Ascending aorta (tissue), 2 donors: ENCODE results near the gene LDHD. TPM values are rescaled to one million over a fixed set of nuclear protein-coding genes. Genes with fewer than 3 reads are reported as not detected.
"Not testable (repeated sequence)": the region's sequence is repeated elsewhere in the genome, so short reads cannot be mapped to it uniquely, and the experiment has no call there.

Experiments used
- DNase-seq, 2 donors: peaks; one replicate each; pipeline ENCODE4 v3.0.0-alpha.2; 2019; ENCODE audit warnings: low spot score in 2 of 2
- H3K27ac ChIP-seq, 2 donors: fragments of 200-600 bp; sonication (generic); one replicate each; pipeline ENCODE4 v1.5.1; 2016 to 2017; ENCODE audit warnings: mild to moderate bottlenecking in 1 of 2
- H3K27me3 ChIP-seq: fragments of 200-600 bp; sonication (generic); one replicate; pipeline ENCODE4 v1.5.1; 2017
- H3K36me3 ChIP-seq, 2 donors: fragments of 200-600 bp; sonication (generic); one replicate each; pipeline ENCODE4 v1.5.1; 2016
- H3K4me1 ChIP-seq, 2 donors: fragments of 200-600 bp; sonication (generic); one replicate each; pipeline ENCODE4 v1.5.1; 2016 to 2017; ENCODE audit warnings: mild to moderate bottlenecking in 1 of 2
- H3K4me3 ChIP-seq, 2 donors: fragments of 200-600 bp; sonication (generic); one replicate each; pipeline ENCODE4 v1.5.1; 2016 to 2017; ENCODE audit warnings: mild to moderate bottlenecking in 1 of 2
- H3K9me3 ChIP-seq, 2 donors: fragments of 200-600 bp; sonication (generic); one replicate each; pipeline ENCODE4 v1.5.1; 2016
- intact Hi-C: fragments of 100-400 bp; cut with DNase I; formaldehyde crosslinking; loops from one replicate; pipeline ENCODE4 v1.15.1; 2023
- total RNA-seq: library from RNA; depleted of rRNA; stranded (reverse); fragments of >200 nt; gene quantifications from one replicate; pipeline ENCODE4 v1.1.0, GENCODE V29; 2016
- TF ChIP-seq, protein P1 (sequence below), 3 experiments: fragments of 200-600 bp in 2 of 3; fragments of 450-650 bp in 1 of 3; sonication (generic) in 2 of 3; IDR thresholded peaks; one replicate each; pipeline ENCODE4 v1.5.1; 2016 to 2019; ENCODE audit warnings: antibody characterized with exemption in 3 of 3, mild to moderate bottlenecking in 1 of 3, moderate library complexity in 1 of 3

Gene LDHD
- total RNA-seq, 1 donor from 2014 or later: 7.5 TPM

DNA sequence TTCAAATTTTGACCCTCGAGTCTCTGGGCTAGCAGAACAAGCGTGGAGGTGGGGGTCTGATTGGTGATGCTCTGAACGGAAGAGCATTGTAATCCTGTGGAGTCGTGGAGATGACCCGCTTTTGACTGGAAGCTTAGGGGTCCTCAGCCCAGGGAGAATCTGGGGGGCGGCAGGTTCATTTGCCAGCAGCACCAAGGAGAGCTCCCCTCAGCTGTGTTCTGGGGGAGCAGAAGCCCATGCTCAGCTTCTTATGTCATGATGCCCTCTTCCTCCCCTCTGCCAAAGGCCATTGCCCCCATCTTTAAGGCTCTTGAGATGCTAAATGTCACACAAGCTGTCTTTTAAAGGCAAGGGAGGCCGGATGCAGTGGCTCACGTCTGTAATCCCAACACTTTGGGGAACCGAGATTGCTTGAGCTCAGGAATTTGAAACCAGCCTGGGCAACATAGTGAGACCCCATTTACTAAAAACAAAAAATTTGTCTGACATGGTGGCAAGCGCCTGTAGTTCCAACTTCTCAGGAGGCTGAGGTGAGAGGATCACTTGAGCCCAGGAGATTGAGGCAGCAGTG lies 19.3 kb downstream of the LDHD start:
- Histone ChIP-seq H3K4me3 (no peak overlapping the region), H3K9me3 (no peaks in the 10 kb centered on the region), H3K27me3 (no peaks in the 10 kb centered on the region), H3K27ac (peak overlapping the region in 1 of 2 donors; percentile 16), H3K4me1 (peaks cover 0 to 10% of the 10 kb centered on the region in 2 donors), H3K36me3 (no peaks in the 10 kb centered on the region)
- TF ChIP-seq, protein P1, sequence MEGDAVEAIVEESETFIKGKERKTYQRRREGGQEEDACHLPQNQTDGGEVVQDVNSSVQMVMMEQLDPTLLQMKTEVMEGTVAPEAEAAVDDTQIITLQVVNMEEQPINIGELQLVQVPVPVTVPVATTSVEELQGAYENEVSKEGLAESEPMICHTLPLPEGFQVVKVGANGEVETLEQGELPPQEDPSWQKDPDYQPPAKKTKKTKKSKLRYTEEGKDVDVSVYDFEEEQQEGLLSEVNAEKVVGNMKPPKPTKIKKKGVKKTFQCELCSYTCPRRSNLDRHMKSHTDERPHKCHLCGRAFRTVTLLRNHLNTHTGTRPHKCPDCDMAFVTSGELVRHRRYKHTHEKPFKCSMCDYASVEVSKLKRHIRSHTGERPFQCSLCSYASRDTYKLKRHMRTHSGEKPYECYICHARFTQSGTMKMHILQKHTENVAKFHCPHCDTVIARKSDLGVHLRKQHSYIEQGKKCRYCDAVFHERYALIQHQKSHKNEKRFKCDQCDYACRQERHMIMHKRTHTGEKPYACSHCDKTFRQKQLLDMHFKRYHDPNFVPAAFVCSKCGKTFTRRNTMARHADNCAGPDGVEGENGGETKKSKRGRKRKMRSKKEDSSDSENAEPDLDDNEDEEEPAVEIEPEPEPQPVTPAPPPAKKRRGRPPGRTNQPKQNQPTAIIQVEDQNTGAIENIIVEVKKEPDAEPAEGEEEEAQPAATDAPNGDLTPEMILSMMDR (IDR thresholded peaks at IDR 0.05): no peak
- intact Hi-C loops: no loop called here
- DNase-seq: no peak

DNA sequence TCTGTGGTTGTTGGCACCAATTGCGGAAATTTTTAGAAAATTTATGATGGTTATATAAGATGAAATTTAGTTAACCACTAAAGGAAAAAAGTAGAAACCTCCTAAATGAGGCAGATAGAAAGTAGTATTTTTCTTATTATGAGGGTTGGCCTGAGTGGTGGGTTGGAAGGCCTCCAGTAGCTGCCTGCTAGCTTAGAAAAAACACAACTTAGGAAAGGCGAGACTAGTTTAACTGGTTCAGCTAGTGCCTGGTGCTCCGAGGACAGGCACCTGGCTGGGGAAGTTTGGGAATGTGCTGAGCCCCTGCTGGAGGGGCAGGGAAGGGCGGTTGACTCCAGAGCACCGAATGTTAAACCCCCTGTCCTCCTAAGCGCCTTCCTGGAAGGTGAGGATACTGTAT lies 19.9 kb downstream of the LDHD start:
- TF ChIP-seq, protein P1 (IDR thresholded peaks at IDR 0.05): no peak
- H3K36me3 ChIP-seq: no peaks in the 10 kb centered on the region
- no peak for DNase-seq
- intact Hi-C loops: no loop called here
- peaks cover 0 to 10% of the 10 kb centered on the region in 2 donors for H3K4me1 ChIP-seq
- H3K4me3 ChIP-seq: no peak overlapping the region
- H3K27ac ChIP-seq: peak overlapping the region; percentile 5 to 16
- H3K9me3 ChIP-seq: no peaks in the 10 kb centered on the region
- no peaks in the 10 kb centered on the region for H3K27me3 ChIP-seq

DNA sequence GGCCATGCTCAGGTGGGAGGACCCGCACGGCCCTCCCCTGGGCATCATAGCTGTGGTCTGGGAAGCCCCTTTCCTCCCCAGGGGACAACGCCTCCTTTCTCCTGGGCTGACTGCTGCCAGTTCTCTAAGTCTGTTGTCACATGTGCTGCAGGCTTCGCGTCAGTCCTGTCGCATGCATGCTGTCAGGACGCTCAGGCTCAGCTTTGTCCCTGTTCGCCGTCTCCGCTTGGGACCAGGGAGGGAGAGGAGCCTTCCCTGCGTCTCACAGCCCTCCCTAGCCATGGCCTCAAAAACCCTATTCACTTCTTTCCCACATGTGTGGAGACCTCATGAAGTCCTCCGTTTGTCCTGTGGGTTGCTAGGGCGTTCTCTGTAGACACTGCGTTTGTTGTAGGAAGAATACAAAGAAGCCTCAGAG lies 21.4 kb downstream of the LDHD start:
- DNase-seq: no peak
- no peak overlapping the region for H3K27ac ChIP-seq
- intact Hi-C loops: no loop called here

DNA sequence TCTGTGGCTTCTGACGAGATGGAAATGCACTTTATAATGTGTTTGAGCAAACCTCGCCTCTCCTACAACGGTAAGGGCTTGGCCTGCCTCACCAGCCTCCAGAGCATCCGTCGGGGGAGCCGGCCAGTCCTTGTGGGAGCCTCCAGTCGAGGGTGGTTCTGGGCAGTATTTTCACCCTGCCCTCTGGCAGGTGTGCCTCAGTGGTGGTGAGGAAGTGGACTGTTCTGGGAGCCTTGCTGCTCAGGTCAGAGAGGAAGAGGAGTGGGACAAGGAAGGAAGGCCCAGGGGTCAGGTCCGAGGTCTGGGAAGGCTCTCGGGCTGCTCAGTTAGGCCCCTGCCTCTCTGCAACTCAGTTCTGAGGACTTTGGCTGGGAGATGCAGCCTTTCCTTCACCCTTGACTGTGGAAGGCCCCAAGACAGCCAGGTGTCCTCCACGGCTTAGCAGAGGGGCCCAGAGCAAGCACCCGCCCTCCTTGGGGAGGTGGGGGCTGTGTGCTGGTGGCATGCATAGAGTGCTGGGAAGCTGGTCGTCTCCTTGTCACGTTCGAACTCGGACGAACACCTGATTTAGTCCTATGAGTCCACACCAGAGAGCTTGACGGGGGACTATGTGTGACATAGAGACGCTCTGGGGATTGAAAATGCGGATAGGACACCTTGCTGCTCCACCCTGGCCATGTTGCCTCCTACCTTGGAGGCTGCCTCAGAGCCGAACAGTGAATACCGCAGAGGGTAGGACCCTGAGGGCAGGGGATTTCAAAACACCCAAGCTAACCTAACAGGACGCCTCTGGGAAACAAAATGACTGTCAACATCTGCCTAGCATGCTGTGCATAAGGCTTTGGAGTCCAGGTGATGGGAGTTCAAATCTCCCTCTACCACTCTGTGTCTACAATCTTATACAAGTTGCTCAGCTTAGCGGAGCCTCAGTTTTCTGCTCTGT lies 22.7 kb downstream of the LDHD start:
- intact Hi-C loops: no loop called here
- no peaks in the 10 kb centered on the region for H3K27me3 ChIP-seq
- H3K4me1 ChIP-seq: peaks cover 0 to 7% of the 10 kb centered on the region in 2 donors
- H3K27ac ChIP-seq: no peak overlapping the region
- TF ChIP-seq, protein P1 (IDR thresholded peaks at IDR 0.05): no peak
- H3K4me3 ChIP-seq: no peak overlapping the region
- no peaks in the 10 kb centered on the region for H3K36me3 ChIP-seq
- DNase-seq: no peak
- H3K9me3 ChIP-seq: no peaks in the 10 kb centered on the region

More for the DNA sequence above, 21.4 kb downstream of the LDHD start:
- Histone ChIP-seq H3K9me3 (no peaks in the 10 kb centered on the region), H3K27me3 (no peaks in the 10 kb centered on the region), H3K4me3 (no peak overlapping the region), H3K36me3 (no peaks in the 10 kb centered on the region), H3K4me1 (peaks cover 0 to 10% of the 10 kb centered on the region in 2 donors)
- TF ChIP-seq, protein P1 (IDR thresholded peaks at IDR 0.05): no peak

DNA sequence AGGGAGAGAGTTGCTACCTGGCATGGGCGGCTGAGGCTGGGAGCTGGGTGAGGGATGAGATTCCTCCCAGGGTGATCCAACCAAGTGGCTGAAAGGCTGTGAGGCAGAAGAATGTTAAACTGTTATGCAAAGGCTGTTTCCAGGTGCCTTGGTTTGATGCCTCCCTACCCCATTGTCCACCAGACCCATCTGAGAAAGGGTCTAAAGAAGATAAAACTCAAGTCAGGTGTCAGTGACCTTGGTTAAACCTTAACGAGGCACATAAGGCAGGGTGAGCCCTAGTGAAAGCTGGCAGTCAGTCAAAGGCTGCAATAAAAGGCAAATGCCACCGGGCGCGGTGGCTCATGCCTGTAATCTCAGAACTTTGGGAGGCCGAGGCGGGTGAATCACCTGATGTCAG lies 23.8 kb downstream of the LDHD start:
- Histone ChIP-seq H3K4me1 (peaks cover 0 to 9% of the 10 kb centered on the region in 2 donors), H3K27me3 (no peaks in the 10 kb centered on the region), H3K9me3 (no peaks in the 10 kb centered on the region), H3K36me3 (no peaks in the 10 kb centered on the region), H3K4me3 (no peak overlapping the region), H3K27ac (no peak overlapping the region)
- intact Hi-C loops: no loop called here
- TF ChIP-seq, protein P1 (IDR thresholded peaks at IDR 0.05): no peak
- DNase-seq: no peak

DNA sequence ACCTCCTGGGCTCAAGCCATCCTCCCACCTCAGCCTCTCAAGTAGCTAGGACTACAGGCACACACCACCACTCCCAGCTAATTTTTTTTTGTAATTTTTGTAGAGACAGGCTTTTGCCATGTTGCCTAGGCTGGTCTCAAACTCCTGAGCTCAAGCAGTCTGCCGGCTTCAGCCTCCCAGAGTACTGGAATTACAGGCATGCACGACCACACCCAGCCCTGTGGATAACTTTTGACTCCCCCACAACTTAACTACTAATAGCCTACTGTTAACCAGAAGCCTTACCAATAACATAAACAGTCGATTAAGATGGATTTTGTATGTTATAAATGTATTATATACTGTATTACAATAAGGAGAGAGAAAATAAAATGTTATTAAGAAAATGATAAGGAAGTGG lies 25.0 kb downstream of the LDHD start:
- H3K4me3 ChIP-seq, H3K4me1 ChIP-seq, H3K36me3 ChIP-seq, H3K27me3 ChIP-seq, DNase-seq, H3K9me3 ChIP-seq, intact Hi-C loops, H3K27ac ChIP-seq: not testable (repeated sequence)

DNA sequence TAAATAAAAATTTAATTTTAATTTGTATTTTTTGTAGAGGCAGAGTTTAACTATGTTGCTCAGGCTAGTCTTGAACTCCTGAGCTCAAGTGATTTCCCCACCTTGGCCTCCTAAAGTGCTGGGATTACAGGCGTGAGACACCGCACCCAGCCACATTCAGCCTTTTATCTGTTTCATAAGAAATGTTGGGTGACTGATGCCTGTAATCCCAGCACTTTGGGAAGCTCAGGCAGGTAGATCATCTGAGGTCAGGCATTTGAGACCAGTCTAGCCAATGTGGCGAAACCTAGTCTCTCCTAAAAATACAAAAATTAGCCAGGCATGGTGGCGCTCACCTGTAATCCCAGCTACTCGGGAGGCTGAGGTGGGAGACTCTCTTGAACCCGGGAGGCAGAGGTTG lies 25.7 kb downstream of the LDHD start:
- peaks cover 0 to 10% of the 10 kb centered on the region in 2 donors for H3K4me1 ChIP-seq
- H3K9me3 ChIP-seq, H3K4me3 ChIP-seq, DNase-seq, H3K36me3 ChIP-seq, H3K27ac ChIP-seq, H3K27me3 ChIP-seq, intact Hi-C loops: not testable (repeated sequence)
